Cardiac ventricle fibroblast (primary cell): ENCODE results near the gene COPS8. TPM values are rescaled to one million over a fixed set of nuclear protein-coding genes. Genes with fewer than 3 reads are reported as not detected.

ENCODE experiments used
- total RNA-seq: library from RNA; depleted of rRNA; stranded (reverse); fragments of >200 nt; gene quantifications from 2 replicates; pipeline ENCODE4 v1.2.3, GENCODE V29; 2015

The COPS8 gene
- total RNA-seq: 507 and 546 TPM in 2 replicates

DNA sequence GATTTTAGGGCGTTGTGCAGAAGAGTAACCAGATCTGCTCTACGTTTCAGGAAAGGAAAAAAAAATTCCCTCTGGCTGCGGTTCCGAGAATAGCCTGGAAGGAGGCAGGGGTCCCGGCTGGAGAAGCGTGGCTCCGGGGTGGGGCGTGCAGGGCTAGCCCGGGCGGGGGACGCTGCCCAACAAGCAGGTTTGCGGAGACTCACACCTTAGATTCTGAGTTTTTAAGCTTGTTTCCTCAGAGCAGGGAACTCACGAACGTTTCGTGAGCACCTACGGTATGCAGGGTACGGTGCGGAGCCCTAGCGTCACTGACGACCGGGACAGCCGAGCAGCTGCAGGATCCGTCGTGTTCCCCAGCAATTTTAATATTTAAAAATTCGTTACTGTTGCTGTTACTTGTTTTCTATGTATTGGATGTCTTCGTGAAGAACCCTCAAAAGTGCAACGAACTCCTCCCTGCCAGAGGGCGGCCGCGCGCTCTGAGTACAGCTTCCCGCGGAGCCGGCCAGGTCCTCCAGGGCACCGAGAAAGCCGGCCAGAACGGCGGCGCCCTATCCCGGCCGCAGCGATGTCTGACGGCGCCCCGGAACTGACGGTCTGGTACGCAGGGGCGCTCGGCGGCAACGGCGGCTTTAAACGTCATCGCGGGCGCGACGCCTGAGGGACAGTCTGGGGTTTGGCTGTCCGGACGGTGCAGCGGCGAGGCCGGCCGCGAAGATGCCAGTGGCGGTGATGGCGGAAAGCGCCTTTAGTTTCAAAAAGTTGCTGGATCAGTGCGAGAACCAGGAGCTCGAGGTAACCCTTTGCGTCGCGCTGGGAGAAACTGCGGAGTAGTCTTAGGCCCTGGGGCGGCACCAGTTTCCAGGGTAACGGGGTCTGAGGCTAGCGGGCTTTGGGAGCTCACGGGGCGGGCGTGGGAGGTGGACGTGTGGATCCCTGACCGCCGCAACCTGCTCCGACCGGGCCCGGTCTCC, at the start of gene COPS8:
COPS8 (plus strand) TSS at position 642 of the 974 bp plus-strand sequence; CDS start at position 718, 76 bp downstream.

